Activated T-cell treated with anti-CD3 and anti-CD28 coated beads, Interleukin-2, amount 50 U/mL, for 24 hours (primary cell): Measurements from ENCODE around the gene C11orf98.
A peak's percentile ranks its signal among the peaks of the same experiment; 100 is the strongest.
"Not testable (repeated sequence)": the region's sequence is repeated elsewhere in the genome, so short reads cannot be mapped to it uniquely, and the experiment has no call there.

Experiments
- DNase-seq: peaks from one replicate; pipeline ENCODE4 v3.0.0-alpha.2; 2020
- H3K27ac Mint-ChIP-seq: 2 replicates; pipeline ENCODE4 v1.8.0; 2020; ENCODE audit warnings: mild to moderate bottlenecking, mixed read lengths
- H3K27me3 Mint-ChIP-seq: 2 replicates; pipeline ENCODE4 v1.8.0; 2020; ENCODE audit warnings: mixed read lengths
- H3K36me3 Mint-ChIP-seq: 2 replicates; pipeline ENCODE4 v1.8.0; 2020; ENCODE audit warnings: low read depth, mixed read lengths
- H3K4me1 Mint-ChIP-seq: 2 replicates; pipeline ENCODE4 v1.8.0; 2020; ENCODE audit warnings: low read depth, mixed read lengths
- H3K4me3 Mint-ChIP-seq: 2 replicates; pipeline ENCODE4 v1.8.0; 2020; ENCODE audit warnings: mild to moderate bottlenecking, moderate library complexity, mixed read lengths
- H3K9me3 Mint-ChIP-seq: 2 replicates; pipeline ENCODE4 v1.8.0; 2020; ENCODE audit warnings: mixed read lengths

C11orf98 gene

DNA sequence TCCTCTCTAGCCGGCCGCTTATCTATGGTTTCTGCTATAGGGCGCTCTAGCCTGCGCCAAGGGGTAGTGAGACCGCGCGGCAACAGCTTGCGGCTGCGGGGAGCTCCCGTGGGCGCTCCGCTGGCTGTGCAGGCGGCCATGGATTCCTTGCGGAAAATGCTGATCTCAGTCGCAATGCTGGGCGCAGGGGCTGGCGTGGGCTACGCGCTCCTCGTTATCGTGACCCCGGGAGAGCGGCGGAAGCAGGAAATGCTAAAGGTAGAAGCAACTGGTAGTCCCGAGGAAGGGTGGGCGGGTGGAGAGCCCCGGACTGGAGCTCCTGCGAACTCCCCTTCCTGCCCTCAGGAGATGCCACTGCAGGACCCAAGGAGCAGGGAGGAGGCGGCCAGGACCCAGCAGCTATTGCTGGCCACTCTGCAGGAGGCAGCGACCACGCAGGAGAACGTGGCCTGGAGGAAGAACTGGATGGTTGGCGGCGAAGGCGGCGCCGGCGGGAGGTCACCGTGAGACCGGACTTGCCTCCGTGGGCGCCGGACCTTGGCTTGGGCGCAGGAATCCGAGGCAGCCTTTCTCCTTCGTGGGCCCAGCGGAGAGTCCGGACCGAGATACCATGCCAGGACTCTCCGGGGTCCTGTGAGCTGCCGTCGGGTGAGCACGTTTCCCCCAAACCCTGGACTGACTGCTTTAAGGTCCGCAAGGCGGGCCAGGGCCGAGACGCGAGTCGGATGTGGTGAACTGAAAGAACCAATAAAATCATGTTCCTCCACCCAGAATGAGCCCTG lies 6.8 kb upstream of the C11orf98 start, which contains the start of the genes LBHD1 and UQCC3:
LBHD1 (minus strand) TSS at position 660 of the 782 bp plus-strand sequence. CDS start 2,236 bp downstream, outside the sequence.
UQCC3 (plus strand) TSS at position 66 of the 782 bp plus-strand sequence; CDS start at position 139, 73 bp downstream.
- H3K9me3 Mint-ChIP-seq, result no peaks in the 10 kb centered on the region
- DNase-seq, result peak; percentile 87
- H3K4me1 Mint-ChIP-seq, result peaks cover 57% of the 10 kb centered on the region
- no peaks in the 10 kb centered on the region for H3K27me3 Mint-ChIP-seq
- peak within 1 kb of the TSS; percentile 94 for H3K4me3 Mint-ChIP-seq
- peaks cover 92% of the 10 kb centered on the region for H3K36me3 Mint-ChIP-seq
- peak within 1 kb of the TSS; percentile 98 for H3K27ac Mint-ChIP-seq

DNA sequence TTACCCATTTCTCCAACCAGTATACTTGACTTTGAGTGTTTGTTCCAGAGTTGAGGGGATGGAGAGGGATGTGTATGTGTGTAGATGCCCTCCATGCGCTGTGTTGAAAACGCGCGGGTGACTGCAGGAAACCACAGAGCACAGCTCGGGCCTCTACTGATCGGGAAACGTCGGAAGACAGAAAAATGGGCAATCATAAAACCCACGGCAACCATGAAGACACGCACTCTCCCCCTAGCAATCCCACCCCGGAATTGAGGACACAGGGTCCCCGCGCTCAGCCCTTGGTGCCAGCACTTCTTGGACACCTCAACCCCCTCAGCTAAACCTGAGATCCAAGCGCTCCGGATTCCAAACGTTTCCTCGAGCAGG lies 6.2 kb upstream of the C11orf98 start:
- Mint-ChIP-seq H3K36me3 (peaks cover 92% of the 10 kb centered on the region), H3K27me3 (no peaks in the 10 kb centered on the region), H3K4me3 (peak overlapping the region; percentile 94), H3K27ac (peak overlapping the region; percentile 98), H3K4me1 (peaks cover 58% of the 10 kb centered on the region), H3K9me3 (no peaks in the 10 kb centered on the region)
- DNase-seq, result no peak

- H3K36me3 Mint-ChIP-seq, result peaks cover 96% of the 10 kb centered on the region
- no peaks in the 10 kb centered on the region for H3K9me3 Mint-ChIP-seq
- no peak for DNase-seq
- peaks cover 53% of the 10 kb centered on the region for H3K4me1 Mint-ChIP-seq
- peak overlapping the region; percentile 98 for H3K27ac Mint-ChIP-seq
- H3K27me3 Mint-ChIP-seq, result no peaks in the 10 kb centered on the region
- peak overlapping the region; percentile 94 for H3K4me3 Mint-ChIP-seq
Measured at GRCh38 chr11:62669420-62670161, 4.6 kb upstream of the C11orf98 start.

DNA sequence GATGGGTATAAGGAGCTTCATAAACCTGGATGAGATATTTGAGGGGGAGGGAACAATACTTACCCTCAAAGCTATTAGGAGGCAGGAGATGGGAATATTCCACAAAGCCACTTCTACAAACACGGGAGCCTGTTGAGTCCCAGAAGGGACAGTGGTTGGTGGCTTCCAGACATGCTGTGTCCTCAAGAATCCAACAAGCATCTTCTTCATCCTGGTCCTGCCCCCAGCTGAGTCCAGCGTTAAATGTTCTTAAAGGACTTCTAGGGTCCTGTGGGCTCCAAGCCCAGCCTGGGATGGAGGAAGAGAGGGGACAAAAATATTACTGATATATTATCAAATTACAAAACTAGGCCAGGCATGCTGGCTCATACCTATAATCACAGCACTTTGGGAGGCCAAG lies 2.5 kb upstream of the C11orf98 start:
- H3K36me3 Mint-ChIP-seq, result peaks cover 95% of the 10 kb centered on the region
- H3K4me3 Mint-ChIP-seq, result peak overlapping the region; percentile 98
- peak overlapping the region; percentile 97 for H3K27ac Mint-ChIP-seq
- no peaks in the 10 kb centered on the region for H3K27me3 Mint-ChIP-seq
- no peak for DNase-seq
- H3K4me1 Mint-ChIP-seq, result peaks cover 46% of the 10 kb centered on the region
- no peaks in the 10 kb centered on the region for H3K9me3 Mint-ChIP-seq

- Mint-ChIP-seq H3K36me3 (peaks cover 93% of the 10 kb centered on the region), H3K27ac (peak overlapping the region; percentile 97), H3K4me3 (peak overlapping the region; percentile 98), H3K4me1 (peaks cover 45% of the 10 kb centered on the region), H3K9me3 (no peaks in the 10 kb centered on the region), H3K27me3 (no peaks in the 10 kb centered on the region)
- peak; percentile 62 for DNase-seq
Measured at GRCh38 chr11:62666259-62666926, 1.4 kb upstream of the C11orf98 start.

GRCh38 chr11:62665599-62666258 lies 719 bp upstream of the C11orf98 start:
- Mint-ChIP-seq H3K4me1 (peaks cover 47% of the 10 kb centered on the region), H3K36me3 (peaks cover 92% of the 10 kb centered on the region), H3K27me3 (no peaks in the 10 kb centered on the region), H3K9me3 (no peaks in the 10 kb centered on the region), H3K27ac (peak overlapping the region; percentile 97), H3K4me3 (peak overlapping the region; percentile 98)
- DNase-seq, result peak; percentile 79

GRCh38 chr11:62664405-62665074 lies 470 bp downstream of the C11orf98 start:
- no peaks in the 10 kb centered on the region for H3K27me3 Mint-ChIP-seq
- peaks cover 87% of the 10 kb centered on the region for H3K36me3 Mint-ChIP-seq
- no peaks in the 10 kb centered on the region for H3K9me3 Mint-ChIP-seq
- H3K27ac Mint-ChIP-seq, result peak overlapping the region; percentile 97
- H3K4me1 Mint-ChIP-seq, result peaks cover 37% of the 10 kb centered on the region
- peak overlapping the region; percentile 98 for H3K4me3 Mint-ChIP-seq
- DNase-seq, result peak; percentile 61

DNA sequence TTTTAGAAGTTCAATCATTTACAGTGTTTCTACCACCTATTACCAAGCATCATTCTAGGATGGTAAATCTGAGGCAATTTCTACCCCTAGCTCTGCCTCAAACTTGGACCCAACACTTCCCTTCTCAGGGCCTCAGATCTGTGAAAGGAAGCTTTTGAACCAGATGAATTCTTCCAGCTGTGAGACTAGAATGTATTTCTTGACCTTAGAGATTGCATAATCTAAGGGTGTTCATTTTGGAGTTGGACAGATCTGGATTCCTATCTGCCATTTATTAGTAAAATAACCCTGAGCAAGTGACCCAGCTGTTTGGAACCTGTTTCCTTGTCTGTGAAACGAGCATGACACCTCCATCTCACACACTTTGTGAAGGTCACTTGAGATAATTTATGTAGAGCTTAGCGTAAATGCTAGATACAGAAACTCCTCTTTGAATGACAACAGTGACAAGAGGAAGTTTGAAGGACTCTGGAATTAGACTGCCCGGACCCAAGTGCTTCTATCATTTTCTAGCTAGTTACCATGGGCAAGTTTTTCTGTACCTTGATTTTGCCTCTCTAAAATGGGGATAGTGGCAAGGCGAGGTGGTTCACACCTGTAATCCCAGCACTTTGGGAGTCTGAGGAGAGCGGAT lies 8.1 kb downstream of the C11orf98 start:
- Mint-ChIP-seq H3K4me1 (peaks cover 18% of the 10 kb centered on the region), H3K27ac (peak overlapping the region; percentile 20), H3K4me3 (no peak overlapping the region), H3K27me3 (no peaks in the 10 kb centered on the region), H3K9me3 (no peaks in the 10 kb centered on the region), H3K36me3 (peaks cover 23% of the 10 kb centered on the region)
- DNase-seq, result no peak

GRCh38 chr11:62654297-62654696 lies 10.7 kb downstream of the C11orf98 start:
- DNase-seq, result no peak
- Mint-ChIP-seq H3K9me3 (no peaks in the 10 kb centered on the region), H3K36me3 (peaks cover 24% of the 10 kb centered on the region), H3K4me1 (peaks cover 27% of the 10 kb centered on the region), H3K27me3 (no peaks in the 10 kb centered on the region), H3K4me3 (peak overlapping the region; percentile 54), H3K27ac (peak overlapping the region; percentile 47)

GRCh38 chr11:62652161-62653006 lies 12.6 kb downstream of the C11orf98 start:
- H3K27me3 Mint-ChIP-seq, result no peaks in the 10 kb centered on the region
- H3K36me3 Mint-ChIP-seq, result peaks cover 42% of the 10 kb centered on the region
- H3K27ac Mint-ChIP-seq, result peak overlapping the region; percentile 95
- no peak for DNase-seq
- peaks cover 31% of the 10 kb centered on the region for H3K4me1 Mint-ChIP-seq
- no peaks in the 10 kb centered on the region for H3K9me3 Mint-ChIP-seq
- H3K4me3 Mint-ChIP-seq, result peak overlapping the region; percentile 95

DNA sequence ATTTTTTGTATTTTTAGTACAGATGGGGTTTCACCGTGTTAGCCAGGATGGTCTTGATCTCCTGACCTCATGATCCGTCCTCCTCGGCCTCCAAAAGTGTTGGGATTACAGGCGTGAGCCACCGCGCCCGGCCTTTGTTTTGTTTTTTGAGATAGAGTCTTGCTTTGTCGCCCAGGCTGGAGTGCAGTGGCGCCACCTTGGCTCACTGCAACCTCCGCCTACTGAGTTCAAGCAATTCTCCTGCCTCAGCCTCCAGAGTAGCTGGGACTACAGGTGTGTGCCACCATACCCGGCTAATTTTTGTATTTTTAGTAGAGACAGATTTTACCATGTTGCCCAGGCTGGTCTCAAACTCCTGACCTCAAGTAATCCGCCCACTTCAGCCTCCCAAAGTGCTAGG lies 14.7 kb downstream of the C11orf98 start:
- not testable (repeated sequence) for H3K4me3 Mint-ChIP-seq, DNase-seq, H3K9me3 Mint-ChIP-seq, H3K27me3 Mint-ChIP-seq
- Mint-ChIP-seq H3K36me3 (peaks cover 59% of the 10 kb centered on the region), H3K27ac (peak overlapping the region; percentile 55), H3K4me1 (peaks cover 40% of the 10 kb centered on the region)

DNA sequence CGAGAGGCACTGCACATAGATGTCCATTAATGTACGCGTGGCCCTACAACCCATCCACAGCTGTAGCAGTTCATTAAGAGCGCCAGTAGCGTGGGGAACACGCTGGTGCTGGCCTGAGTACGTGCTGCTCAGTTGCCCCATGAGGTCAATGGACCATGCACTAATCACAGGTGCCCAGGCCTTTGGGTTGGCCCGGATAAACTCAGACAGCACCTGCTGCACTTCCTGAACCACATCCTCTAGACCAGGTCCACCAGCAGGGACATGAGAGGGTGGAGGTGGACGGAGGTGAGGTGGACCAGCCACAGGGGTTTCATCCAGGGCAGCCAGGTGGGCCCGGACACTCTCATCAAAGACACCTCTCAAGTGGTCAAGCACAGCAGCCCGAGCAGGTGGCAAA lies 15.5 kb downstream of the C11orf98 start:
- Mint-ChIP-seq H3K36me3 (peaks cover 65% of the 10 kb centered on the region), H3K27ac (peak overlapping the region; percentile 64), H3K9me3 (no peaks in the 10 kb centered on the region), H3K4me3 (no peak overlapping the region), H3K4me1 (peaks cover 43% of the 10 kb centered on the region), H3K27me3 (no peaks in the 10 kb centered on the region)
- no peak for DNase-seq

DNA sequence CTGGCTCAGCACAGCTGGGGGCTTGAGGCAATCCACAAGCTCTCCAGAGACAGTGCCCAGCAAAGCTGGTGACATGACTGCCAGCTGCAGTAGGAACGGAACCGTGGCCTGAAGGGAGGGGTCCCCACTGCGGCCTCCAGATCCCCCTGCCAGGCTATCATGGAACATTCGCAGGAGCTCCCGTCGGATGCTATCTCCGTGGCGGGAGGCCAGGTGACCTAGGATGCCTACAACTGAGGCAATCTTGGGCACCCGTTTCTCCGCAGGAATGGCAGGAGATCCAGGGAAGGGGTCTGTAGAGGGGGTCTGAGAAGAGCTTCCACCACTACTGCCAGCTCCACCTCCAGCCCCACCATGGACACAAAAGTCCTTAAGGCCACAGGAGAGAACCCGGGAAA lies 16.0 kb downstream of the C11orf98 start:
- no peaks in the 10 kb centered on the region for H3K9me3 Mint-ChIP-seq
- no peaks in the 10 kb centered on the region for H3K27me3 Mint-ChIP-seq
- H3K27ac Mint-ChIP-seq, result no peak overlapping the region
- H3K4me1 Mint-ChIP-seq, result peaks cover 43% of the 10 kb centered on the region
- no peak overlapping the region for H3K4me3 Mint-ChIP-seq
- no peak for DNase-seq
- peaks cover 70% of the 10 kb centered on the region for H3K36me3 Mint-ChIP-seq
